Measurements from ENCODE around the gene MYOZ3.

MYOZ3 gene

DNA sequence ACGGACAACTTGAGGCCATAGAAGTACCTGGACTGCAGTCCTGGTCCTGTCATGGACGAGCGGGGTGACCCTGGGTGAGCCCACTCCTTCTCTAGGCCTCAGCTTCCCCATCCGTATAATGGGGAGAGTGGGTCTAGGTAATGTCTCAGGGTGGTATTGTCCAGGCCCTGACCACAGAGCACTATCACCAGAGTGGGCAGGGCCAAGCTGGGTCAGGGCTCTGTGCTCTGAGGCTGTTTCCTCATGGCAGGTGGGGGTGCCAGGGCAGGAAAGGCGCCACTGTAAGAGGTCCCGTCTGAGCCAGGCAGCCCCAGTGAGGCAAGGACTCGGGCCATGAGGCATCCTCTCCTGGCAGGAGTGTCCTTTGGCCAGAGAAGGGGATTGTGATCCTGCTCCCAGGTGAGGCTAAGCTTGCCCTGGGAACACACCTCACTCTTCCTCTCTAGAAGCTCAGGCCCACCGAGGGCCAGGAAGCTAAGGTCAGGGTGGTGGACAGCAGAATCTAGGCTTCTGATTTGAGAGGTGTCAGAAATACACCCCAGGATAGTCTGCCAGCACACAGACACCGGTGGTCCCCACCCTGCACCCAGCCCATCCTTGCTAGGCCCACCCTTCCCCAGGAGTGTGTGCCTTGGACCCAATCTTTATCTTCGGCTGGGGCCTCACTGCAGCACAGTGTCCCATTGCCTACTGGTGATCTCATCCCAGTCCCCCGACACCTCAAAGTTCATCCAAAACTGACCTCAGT, 1.5 kb upstream of the MYOZ3 start:
- no peak for DNase-seq (ENCODE audit: low read depth in 3 of 3)

DNA sequence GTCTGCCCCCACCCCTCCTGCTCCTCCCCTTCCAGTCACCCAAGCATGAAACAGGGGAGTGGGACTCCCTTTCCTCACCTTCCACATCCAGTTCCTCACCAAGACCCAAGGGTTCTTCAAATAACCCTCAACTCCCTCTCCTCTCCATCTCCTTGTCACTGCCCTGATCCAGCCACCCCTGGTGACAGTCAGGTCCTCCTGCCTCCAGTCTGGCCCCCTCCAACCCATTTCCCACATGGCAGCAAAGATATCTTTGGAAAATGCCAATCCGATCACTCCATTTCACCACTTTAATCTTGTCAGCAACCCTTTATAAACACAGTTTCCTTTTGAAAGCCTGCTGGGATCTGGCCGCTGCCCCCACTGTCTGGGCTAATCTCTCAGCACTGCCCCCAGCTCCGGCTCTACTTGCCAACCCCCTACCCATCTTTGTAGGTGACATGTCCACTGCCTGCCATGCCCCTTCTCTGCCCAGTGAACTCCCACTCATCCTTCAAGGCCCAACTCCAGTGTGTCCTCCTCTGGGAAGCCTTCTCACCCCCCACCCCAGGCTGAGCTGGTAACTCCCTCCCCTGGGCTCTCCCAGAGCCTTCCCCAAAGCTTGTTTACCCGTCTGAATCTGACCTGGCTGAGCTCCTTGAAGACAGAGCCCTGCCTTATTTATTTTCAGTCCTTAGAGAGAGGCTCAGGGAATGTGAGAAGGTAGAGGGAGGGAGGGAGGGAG, 781 bp upstream of the MYOZ3 start:
- DNase-seq (ENCODE audit: low read depth in 3 of 3), result no peak

DNA sequence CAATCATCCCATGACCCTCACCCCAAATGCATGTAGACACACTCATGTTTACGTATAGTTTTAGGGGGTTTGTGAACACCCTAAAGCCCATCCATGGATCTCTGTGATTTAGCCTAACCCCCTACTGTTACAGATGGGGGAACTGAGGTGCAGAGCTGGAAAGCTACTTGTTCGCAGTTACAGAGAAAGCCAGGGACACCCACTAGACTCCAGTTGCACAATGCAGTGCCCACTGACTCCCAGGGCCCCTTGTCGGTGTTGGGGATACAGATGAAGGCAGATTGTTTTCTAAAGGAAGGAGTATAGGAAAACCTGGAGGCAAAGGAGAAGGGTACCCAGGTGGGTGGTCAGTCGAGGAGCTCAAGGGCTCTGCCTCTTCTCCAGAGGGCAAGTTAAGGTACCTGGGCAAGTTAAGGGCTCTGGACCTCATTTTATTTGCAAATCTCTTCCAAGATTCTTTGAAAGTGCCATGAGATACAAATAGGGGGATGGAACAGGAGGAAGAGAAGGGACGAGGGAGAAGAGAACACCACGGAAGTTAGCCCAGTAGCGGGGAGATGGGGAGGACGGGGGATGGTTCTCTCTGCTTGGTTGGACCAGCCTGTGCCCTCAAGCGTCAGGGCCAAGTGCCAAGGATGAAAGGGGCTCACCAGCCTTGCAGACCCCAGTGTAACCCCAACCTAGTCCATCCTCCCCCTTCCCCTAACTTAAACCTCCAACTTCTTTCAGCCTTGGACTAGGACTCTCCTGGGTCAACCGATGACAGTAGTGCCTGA, 958 bp downstream of the MYOZ3 start:
- DNase-seq (ENCODE audit: low read depth in 3 of 3), result no peak

DNA sequence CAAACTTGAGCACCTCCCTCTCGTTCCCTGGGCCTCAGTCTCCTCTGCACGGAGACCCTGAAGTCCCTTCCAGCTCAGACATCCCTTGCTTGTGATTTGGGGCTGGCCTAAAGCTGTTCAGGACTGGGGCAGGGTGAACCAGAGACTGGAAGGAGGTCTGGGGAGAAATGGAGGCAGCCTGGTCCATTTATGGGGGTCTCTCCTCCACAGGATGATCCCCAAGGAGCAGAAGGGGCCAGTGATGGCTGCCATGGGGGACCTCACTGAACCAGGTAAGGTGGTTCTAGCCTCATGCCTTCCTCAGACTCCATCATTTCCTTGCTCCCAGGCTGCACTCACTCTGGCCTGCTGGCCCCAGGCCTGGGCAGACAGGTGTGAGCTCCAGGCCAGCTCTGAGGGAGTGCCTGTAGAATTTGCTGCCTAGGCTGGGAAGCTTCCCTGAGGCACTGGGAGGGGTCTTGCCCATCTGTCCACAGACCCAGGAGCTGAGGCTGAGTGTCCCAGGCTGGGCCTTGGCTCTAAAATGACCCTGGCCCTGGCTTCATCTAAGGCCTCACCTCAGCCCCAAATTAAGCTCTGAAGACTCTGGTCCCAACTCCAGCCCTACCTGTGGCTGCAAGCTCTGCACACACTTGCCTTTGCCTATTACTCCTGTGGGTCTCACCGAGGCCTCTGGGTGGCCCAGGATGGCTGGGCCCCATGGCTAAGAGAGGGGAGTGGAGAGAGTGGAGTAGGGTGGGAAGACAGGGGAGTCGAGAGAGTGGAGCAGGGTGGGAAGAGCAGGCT, 1.9 kb downstream of the MYOZ3 start:
- no peak for DNase-seq (ENCODE audit: low read depth in 3 of 3)

DNA sequence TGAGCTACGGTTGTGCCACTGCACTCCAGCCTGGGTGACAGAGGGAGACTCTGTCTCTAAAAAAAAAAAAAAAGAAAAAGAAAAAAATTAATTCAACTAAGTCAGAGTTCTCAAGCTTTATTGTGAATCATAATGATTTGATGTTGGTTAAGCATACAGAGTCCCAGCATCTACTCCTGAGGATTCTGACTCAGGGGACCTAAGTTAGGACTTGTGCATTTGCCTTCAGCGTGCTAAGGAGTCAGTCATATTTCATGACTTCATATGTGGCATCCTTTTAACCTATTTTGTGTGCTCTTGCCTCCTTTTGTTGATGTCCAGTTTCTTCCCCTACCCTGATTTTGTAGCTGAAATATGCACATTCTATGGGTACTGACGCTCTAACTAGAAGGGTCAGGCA, 2.9 kb downstream of the MYOZ3 start:
- no peak for DNase-seq (ENCODE audit: low read depth in 3 of 3)

DNA sequence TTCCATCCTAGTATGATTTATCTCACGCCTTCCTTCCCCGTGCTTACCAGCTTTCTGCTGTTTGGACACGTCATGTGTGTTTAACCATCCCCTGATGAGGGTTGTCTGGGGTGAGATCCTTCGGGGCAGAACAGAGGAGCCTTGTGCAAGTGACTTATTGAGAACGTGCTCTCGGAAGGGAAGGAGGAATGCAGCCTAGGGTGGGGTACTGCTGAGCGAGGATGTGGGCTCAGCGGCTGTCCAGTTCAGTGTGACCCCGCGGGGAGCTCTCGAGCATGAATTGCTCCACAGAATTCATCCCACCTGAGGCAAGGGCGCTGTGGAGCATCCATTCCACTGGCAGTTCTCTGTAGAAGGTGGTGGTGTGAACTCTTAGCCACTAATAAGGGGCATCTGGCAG, 4.0 kb downstream of the MYOZ3 start:
- no peak for DNase-seq (ENCODE audit: low read depth in 3 of 3)

DNA sequence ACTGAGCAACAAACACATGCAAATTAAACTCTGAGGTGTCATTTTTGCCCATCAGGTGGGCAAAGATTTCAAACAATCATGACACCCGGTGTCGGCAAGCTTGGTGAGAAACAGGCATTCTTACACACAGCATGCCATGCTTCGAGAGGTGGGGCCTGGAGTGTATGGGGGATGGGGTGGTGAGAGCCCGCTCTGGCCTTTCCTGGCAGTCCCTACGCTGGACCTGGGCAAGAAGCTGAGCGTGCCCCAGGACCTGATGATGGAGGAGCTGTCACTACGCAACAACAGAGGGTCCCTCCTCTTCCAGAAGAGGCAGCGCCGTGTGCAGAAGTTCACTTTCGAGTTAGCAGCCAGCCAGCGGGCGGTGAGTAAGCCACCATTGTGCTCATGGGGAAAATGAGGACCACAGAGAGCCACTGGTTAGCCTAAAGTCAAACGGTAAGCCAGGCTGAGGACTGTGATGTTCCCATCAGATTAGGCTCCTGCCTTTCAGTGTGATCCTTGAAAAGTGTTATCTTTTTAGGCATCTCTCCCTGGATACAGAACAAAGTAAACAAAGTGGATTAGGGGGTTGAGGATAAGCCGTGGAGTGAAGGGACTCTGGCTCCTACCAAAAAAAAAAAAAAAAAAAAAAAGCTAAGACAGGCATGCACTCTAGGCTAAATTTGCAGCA, 9.4 kb downstream of the MYOZ3 start:
- DNase-seq (ENCODE audit: low read depth in 3 of 3), result no peak

DNA sequence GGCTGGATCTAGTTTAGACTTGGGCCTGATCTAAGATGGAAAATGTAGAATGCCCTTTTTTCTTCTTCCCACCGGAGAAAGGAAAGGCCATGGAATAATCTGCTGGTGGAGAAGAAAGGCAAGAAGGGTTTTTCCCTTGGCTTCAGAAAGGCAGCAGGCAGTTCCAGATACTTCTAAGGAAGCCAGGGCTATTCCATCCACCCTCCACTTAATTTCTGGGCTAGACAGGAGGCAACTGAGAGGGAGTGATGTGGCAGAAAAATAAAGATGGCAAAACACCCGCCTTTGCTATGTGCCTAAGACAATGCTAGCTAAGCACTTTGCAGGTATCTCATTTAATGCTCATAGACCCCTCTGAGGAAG, 9.9 kb downstream of the MYOZ3 start:
- no peak for DNase-seq (ENCODE audit: low read depth in 3 of 3)

DNA sequence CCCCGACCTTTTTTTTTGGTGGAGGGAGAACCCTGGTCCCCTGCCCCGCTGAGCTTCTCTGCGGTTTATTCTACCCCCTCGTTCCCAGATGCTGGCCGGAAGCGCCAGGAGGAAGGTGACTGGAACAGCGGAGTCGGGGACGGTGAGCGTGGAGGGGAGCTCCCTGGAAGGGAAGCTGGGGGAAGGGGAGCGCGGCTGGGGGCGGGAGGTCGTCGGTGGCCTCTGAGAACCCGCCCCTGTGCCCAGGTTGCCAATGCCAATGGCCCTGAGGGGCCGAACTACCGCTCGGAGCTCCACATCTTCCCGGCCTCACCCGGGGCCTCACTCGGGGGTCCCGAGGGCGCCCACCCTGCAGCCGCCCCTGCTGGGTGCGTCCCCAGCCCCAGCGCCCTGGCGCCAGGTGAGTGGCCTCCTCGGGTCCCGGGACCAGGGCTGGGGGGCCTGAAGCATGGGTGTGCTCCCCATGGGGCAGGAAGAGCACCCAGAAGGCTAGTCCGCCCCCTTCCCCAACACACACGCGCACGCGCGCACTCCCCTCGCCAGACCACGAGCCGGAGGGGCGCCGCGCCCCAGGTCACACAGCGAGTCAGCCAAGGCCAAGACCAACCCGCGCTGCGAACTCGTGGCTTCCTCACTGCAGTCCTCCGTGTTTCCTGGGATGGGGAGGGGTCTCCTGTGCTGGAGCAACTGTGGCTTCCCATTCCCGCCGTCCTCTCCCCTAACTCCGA, 10.6 kb downstream of the MYOZ3 start:
- no peak for DNase-seq (ENCODE audit: low read depth in 3 of 3)

DNA sequence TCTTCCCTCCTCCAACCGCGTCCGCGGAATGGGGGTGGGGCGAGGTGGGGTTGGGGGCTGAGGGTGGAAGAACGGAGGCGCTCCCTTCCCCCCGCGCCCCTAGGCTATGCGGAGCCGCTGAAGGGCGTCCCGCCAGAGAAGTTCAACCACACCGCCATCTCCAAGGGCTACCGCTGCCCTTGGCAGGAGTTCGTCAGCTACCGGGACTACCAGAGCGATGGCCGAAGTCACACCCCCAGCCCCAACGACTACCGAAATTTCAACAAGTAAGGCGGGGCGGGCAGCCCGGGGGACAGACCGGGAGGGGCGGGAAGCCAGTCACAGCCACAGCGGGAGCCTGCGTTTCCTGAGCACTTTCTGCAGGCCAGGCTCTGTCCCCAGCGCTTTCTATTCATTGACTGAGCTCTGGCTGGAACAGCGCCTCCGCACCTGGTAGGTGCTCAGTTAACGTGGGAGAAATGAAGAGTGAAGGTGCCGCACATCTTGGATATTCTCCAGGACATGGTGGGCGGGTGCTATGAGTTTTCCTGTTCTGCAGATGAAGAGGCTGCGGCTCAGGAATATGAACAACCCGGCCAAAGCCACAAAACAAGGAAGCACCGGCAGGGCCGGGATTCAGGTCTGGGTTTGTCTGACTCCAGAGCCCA, 11.3 kb downstream of the MYOZ3 start:
- peak in 1 of 3 donors; percentile 25 for DNase-seq (ENCODE audit: low read depth in 3 of 3)

DNA sequence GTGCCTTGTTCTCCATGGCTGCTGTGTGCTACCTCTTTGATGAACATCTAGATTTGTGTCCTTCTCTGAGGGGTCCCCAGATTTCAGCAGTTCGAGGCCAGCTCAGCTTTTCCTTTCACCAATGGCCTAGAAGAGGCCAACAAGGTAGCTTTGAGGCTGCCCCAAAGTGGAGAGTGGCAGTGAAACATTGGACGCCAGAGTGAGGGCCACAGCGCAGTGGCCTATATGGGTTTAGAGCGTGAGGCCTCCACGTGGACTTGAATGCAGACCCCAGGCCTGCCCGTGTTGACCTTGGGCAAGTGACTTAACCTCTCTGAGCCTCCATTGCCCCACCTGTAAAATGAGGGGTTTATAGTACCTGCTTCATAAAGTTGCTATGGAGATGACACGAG, 11.8 kb downstream of the MYOZ3 start:
- DNase-seq (ENCODE audit: low read depth in 3 of 3), result no peak

DNA sequence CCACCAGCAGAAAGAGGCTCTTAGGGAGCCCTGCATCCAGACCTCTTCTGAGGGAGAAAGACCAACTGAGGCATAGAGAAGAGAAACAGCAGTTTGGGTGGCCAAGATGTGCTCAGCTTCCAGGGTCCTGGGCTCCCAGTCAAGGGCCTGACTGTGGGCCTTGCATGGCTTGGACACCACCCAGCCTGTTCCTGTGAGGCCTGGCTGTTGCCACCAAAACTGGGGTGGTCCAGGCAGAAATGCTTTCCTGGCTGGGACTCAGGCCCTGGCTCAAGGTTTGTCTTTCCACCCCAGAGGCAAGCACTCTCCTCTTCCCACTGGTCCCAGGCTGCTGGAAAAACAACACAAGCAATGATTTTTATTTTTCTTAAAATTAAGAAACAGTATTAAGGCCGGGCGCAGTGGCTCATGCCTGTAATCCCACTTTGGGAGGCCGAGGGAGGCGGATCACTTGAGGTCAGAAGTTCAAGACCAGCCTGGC, 13.3 kb downstream of the MYOZ3 start:
- no peak for DNase-seq (ENCODE audit: low read depth in 3 of 3)

DNA sequence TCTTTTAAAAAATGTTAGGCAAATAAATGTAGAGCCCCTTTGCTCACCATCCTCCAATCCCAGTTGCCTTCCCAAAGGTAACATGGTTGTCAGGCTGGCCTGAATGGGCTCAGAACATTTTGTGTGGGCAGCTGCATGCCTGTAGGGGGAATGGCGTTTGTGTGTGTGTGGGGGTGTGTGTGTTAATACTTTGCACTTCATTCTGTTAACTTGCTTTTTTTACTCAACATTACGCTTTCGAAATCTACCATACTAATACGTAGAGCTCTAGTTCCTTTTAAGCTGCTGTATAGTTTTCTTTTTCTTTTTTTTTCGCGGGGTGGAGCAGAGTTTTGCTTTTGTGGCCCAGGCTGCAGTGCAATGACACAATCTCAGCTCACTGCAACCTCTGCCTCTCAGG, 14.0 kb downstream of the MYOZ3 start:
- DNase-seq (ENCODE audit: low read depth in 3 of 3), result no peak

DNA sequence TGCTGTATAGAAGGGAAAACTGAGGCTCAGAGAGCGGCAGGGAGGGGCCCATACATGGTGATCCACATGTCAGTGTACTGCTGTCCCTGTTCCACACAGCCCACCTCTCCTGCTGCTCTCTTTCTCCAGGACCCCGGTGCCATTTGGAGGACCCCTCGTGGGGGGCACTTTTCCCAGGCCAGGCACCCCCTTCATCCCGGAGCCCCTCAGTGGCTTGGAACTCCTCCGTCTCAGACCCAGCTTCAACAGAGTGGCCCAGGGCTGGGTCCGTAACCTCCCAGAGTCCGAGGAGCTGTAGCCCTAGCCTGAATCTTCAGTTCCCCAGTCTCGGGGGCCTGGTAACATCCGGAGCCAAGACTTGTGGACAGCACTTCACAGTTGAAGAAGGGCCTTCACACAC, 15.5 kb downstream of the MYOZ3 start:
- no peak for DNase-seq (ENCODE audit: low read depth in 3 of 3)

DNA sequence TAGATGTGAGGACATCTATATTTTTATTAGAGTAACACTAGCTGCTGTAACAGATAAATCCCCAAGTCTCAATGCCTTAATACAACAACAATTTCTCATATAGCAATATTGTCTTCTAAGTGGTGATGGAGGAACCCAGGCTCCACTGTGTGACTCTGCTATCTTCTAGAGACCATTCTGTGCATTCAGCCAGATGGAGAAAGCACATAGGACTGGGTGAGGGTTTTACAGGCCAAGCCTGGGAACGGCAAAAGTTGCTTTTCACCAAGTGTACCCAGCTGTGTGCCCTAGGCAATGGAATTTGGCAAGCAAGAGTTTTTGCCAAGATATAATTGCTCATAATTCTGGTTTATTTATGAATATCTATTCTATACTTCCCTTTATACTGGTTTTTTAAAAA, 28.1 kb downstream of the MYOZ3 start:
- no peak for DNase-seq (ENCODE audit: low read depth in 3 of 3)

DNA sequence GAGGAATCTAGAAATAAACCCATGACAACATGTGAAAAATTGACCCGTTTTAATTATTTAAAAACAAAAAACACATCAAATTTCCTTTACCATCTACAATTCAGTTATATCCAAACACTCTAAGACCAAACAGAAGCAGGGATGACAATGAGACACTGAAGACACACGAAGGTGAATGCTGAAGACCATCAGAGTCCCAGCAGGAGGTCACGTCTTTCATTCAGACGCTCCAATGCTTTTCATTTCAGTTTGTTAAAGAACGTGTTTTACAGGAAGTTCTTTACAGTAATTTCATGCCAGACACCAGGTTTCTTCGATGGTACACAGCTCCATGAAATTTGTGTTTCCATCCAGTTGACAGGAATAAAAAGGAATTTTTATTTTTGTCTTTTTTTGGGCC, 29.7 kb downstream of the MYOZ3 start:
- no peak for DNase-seq (ENCODE audit: low read depth in 3 of 3)

DNA sequence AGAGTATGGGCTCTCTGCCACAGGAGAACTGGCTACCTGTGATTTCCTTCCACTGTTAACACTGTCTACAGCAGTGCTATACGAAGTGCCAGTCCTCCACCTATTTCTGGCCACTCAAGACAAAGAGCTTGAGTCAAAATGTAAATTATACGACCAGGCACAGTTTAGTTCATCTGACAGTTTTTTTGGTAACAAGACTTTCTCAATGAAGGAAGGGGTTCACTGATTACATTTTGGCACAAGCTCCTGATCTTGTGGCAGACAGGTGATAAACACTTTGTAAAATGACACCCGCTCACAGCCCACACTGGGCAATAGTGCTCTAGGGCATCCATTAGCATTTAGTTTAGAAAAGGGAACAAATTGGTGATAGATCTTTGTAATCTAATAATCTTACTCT, 31.2 kb downstream of the MYOZ3 start:
- DNase-seq (ENCODE audit: low read depth in 3 of 3), result no peak

DNA sequence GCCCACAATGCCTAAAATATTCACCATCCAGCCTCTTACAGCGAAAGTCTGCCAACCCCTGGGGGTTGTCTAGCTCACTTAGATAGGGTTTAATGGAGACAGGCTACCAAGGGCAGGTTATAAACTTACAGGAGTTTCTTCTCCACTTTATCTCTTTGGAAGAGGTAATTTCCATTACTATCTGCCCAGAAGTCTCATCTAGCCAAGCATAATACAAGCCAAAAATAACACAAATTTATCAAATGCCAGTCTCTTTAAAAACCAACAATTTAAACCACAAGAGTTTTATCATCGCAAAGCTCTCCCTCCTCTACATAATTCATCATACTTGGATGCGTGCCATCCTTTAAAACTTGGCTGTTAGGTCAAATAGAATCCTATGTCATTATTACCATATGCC, 33.6 kb downstream of the MYOZ3 start:
- DNase-seq (ENCODE audit: low read depth in 3 of 3), result no peak

DNA sequence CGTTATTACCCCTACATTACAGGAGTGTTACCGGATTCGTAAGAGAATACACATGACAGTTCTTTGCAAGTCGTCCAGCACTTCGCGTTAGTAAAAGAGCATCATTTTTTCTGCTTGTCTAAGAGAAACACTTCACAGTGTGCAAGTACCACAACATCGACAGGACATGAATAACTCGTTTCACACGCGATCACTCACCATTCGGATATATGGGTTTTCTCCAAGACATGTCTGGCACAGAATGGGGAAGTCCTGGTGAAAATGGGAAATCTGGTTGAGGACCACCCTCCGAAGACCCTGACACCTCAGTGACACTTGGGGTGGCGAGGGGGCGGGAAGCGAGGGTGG, 39.2 kb downstream of the MYOZ3 start:
- no peak for DNase-seq (ENCODE audit: low read depth in 3 of 3)
